Activated naive CD4-positive, alpha-beta T cell treated with anti-CD3 and anti-CD28 coated beads, Interleukin-2, amount 10 ng/mL, durations not matched to agents 7 days and 5 days (primary cell): ENCODE results near the gene MALRD1.

Experiments used
- CTCF ChIA-PET: fragments of 350-600 bp; sonication (Branson Sonifier 250); formaldehyde crosslinking; loops from one replicate; lab custom pipeline; 2021; ENCODE audit warnings: antibody characterized with exemption; lab: Charles Lee
- DNase-seq: peaks from one replicate; pipeline ENCODE4 v3.0.0-alpha.2; 2020
- H3K27ac Mint-ChIP-seq: one replicate; pipeline ENCODE4 v1.8.0; 2021; ENCODE audit warnings: mild to moderate bottlenecking, moderate library complexity, mixed read lengths
- H3K27me3 Mint-ChIP-seq: one replicate; pipeline ENCODE4 v1.8.0; 2021; ENCODE audit warnings: mild to moderate bottlenecking, mixed read lengths
- H3K36me3 Mint-ChIP-seq: one replicate; pipeline ENCODE4 v1.8.0; 2021; ENCODE audit warnings: mixed read lengths
- H3K4me1 Mint-ChIP-seq: one replicate; pipeline ENCODE4 v1.8.0; 2021; ENCODE audit warnings: mixed read lengths
- H3K4me3 Mint-ChIP-seq: one replicate; pipeline ENCODE4 v1.8.0; 2021; ENCODE audit warnings: mild to moderate bottlenecking, moderate library complexity, mixed read lengths
- H3K9me3 Mint-ChIP-seq: one replicate; pipeline ENCODE4 v1.8.0; 2021; ENCODE audit warnings: mixed read lengths

Gene MALRD1

GRCh38 chr10:19416164-19416563 lies 367.6 kb downstream of the MALRD1 start:
- Mint-ChIP-seq H3K9me3 (peaks cover 7% of the 10 kb centered on the region), H3K27ac (no peak overlapping the region), H3K27me3 (no peaks in the 10 kb centered on the region), H3K4me3 (no peak overlapping the region), H3K36me3 (no peaks in the 10 kb centered on the region), H3K4me1 (no peaks in the 10 kb centered on the region)
- no peak for DNase-seq
- CTCF ChIA-PET, result no interaction called here

- Mint-ChIP-seq H3K27me3 (no peaks in the 10 kb centered on the region), H3K9me3 (peaks cover 7% of the 10 kb centered on the region), H3K4me3 (no peak overlapping the region), H3K36me3 (no peaks in the 10 kb centered on the region), H3K4me1 (no peaks in the 10 kb centered on the region), H3K27ac (no peak overlapping the region)
- DNase-seq, result no peak
- CTCF ChIA-PET, result no interaction called here
Observed at GRCh38 chr10:19417740-19418139, 369.1 kb downstream of the MALRD1 start.

- H3K27ac Mint-ChIP-seq, result no peak overlapping the region
- DNase-seq, result no peak
- CTCF ChIA-PET, result no interaction called here
- no peaks in the 10 kb centered on the region for H3K36me3 Mint-ChIP-seq
- no peaks in the 10 kb centered on the region for H3K4me1 Mint-ChIP-seq
- H3K9me3 Mint-ChIP-seq, result peaks cover 11% of the 10 kb centered on the region
- H3K27me3 Mint-ChIP-seq, result no peaks in the 10 kb centered on the region
- no peak overlapping the region for H3K4me3 Mint-ChIP-seq
Observed at GRCh38 chr10:19421674-19422073, 373.1 kb downstream of the MALRD1 start.

- Mint-ChIP-seq H3K27ac (no peak overlapping the region), H3K4me1 (no peaks in the 10 kb centered on the region), H3K36me3 (no peaks in the 10 kb centered on the region), H3K9me3 (peaks cover 12% of the 10 kb centered on the region), H3K27me3 (no peaks in the 10 kb centered on the region), H3K4me3 (no peak overlapping the region)
- no peak for DNase-seq
- CTCF ChIA-PET, result no interaction called here
Observed at GRCh38 chr10:19426034-19426433, 377.4 kb downstream of the MALRD1 start.

GRCh38 chr10:19431622-19432351 lies 383.2 kb downstream of the MALRD1 start:
- CTCF ChIA-PET, result no interaction called here
- no peaks in the 10 kb centered on the region for H3K4me1 Mint-ChIP-seq
- no peak overlapping the region for H3K27ac Mint-ChIP-seq
- H3K4me3 Mint-ChIP-seq, result no peak overlapping the region
- H3K27me3 Mint-ChIP-seq, result no peaks in the 10 kb centered on the region
- peaks cover 12% of the 10 kb centered on the region for H3K9me3 Mint-ChIP-seq
- DNase-seq, result no peak
- no peaks in the 10 kb centered on the region for H3K36me3 Mint-ChIP-seq

- Mint-ChIP-seq H3K9me3 (no peaks in the 10 kb centered on the region), H3K4me3 (no peak overlapping the region), H3K27me3 (no peaks in the 10 kb centered on the region), H3K4me1 (no peaks in the 10 kb centered on the region), H3K36me3 (no peaks in the 10 kb centered on the region), H3K27ac (no peak overlapping the region)
- no peak for DNase-seq
- CTCF ChIA-PET, result no interaction called here
Observed at GRCh38 chr10:19449860-19450259, 401.3 kb downstream of the MALRD1 start.

- CTCF ChIA-PET, result no interaction called here
- no peak for DNase-seq
- H3K4me3 Mint-ChIP-seq, result no peak overlapping the region
- H3K27ac Mint-ChIP-seq, result no peak overlapping the region
- H3K4me1 Mint-ChIP-seq, result no peaks in the 10 kb centered on the region
- no peaks in the 10 kb centered on the region for H3K9me3 Mint-ChIP-seq
- H3K36me3 Mint-ChIP-seq, result no peaks in the 10 kb centered on the region
- H3K27me3 Mint-ChIP-seq, result no peaks in the 10 kb centered on the region
Observed at GRCh38 chr10:19451356-19451755, 402.8 kb downstream of the MALRD1 start.

DNA sequence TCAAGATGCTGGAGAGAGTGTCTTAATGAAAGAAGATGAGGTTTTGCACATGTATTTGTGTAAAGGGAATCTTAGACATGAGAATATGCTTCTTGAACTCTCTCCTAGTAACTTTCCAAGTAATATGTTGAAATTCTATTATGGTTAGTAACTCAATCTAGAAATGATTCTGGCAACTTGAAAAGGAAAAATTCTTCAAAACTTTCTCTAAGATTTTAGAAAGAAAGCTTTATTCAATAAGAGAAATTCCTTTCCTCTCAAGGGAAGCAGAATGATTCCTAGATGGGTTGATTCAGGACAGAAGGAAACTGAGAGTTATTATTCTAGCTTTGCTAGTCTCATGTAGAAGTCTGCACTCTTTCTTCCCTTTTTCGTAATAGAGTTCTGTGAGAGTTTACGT lies 403.3 kb downstream of the MALRD1 start:
- CTCF ChIA-PET, result no interaction called here
- Mint-ChIP-seq H3K9me3 (no peaks in the 10 kb centered on the region), H3K27ac (no peak overlapping the region), H3K27me3 (no peaks in the 10 kb centered on the region), H3K4me1 (no peaks in the 10 kb centered on the region), H3K36me3 (no peaks in the 10 kb centered on the region), H3K4me3 (no peak overlapping the region)
- no peak for DNase-seq

DNA sequence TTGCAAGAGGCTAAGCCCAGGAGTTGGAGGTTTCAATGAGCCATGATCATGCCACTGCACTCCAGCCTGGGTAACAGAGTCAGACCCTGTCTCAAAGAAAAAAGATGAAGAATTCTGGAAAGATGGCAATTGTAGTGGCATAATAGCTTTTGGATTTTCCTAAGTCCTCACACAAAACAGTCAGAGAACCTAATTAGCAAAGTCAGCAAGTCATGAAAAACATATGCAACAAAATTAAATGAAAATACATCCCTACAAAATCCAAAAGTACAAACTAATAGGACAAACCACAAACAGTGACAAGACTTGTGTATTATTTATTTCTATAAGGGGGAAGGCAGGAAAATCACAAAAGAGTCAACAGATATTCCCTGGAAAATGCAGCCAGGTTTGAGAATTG lies 405.4 kb downstream of the MALRD1 start:
- Mint-ChIP-seq H3K4me1 (no peaks in the 10 kb centered on the region), H3K4me3 (no peak overlapping the region), H3K9me3 (no peaks in the 10 kb centered on the region), H3K36me3 (no peaks in the 10 kb centered on the region), H3K27me3 (no peaks in the 10 kb centered on the region), H3K27ac (no peak overlapping the region)
- CTCF ChIA-PET, result no interaction called here
- DNase-seq, result no peak

GRCh38 chr10:19461588-19461987 lies 413.0 kb downstream of the MALRD1 start:
- CTCF ChIA-PET, result no interaction called here
- no peak overlapping the region for H3K27ac Mint-ChIP-seq
- H3K4me1 Mint-ChIP-seq, result no peaks in the 10 kb centered on the region
- DNase-seq, result no peak
- H3K36me3 Mint-ChIP-seq, result no peaks in the 10 kb centered on the region
- H3K4me3 Mint-ChIP-seq, result no peak overlapping the region
- peaks cover 6% of the 10 kb centered on the region for H3K9me3 Mint-ChIP-seq
- H3K27me3 Mint-ChIP-seq, result no peaks in the 10 kb centered on the region

- Mint-ChIP-seq H3K4me3 (no peak overlapping the region), H3K9me3 (peaks cover 7% of the 10 kb centered on the region), H3K36me3 (no peaks in the 10 kb centered on the region), H3K27ac (no peak overlapping the region), H3K4me1 (no peaks in the 10 kb centered on the region), H3K27me3 (no peaks in the 10 kb centered on the region)
- DNase-seq, result no peak
- CTCF ChIA-PET, result no interaction called here
Observed at GRCh38 chr10:19466709-19467108, 418.1 kb downstream of the MALRD1 start.

DNA sequence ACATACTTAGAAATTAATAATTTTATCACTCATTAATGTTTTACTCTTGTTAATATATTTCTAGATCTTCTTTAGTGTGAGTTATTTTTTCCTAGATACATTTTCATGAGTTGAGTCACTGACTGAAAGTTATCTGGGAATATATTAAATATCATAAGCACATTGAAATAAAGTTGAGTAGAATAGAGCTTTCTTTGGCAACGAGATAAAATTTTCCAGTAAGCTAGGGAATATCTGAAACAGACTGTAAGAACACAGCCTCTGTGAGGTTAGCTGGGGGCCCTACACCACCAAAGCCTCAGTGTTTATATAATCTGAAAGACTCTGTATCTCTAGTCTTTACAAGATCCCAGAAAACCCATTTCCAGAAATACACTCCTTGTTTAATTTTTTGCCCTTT lies 419.8 kb downstream of the MALRD1 start:
- DNase-seq, result no peak
- Mint-ChIP-seq H3K27me3 (no peaks in the 10 kb centered on the region), H3K4me1 (no peaks in the 10 kb centered on the region), H3K9me3 (peaks cover 5% of the 10 kb centered on the region), H3K27ac (no peak overlapping the region), H3K4me3 (no peak overlapping the region), H3K36me3 (no peaks in the 10 kb centered on the region)
- CTCF ChIA-PET, result no interaction called here

DNA sequence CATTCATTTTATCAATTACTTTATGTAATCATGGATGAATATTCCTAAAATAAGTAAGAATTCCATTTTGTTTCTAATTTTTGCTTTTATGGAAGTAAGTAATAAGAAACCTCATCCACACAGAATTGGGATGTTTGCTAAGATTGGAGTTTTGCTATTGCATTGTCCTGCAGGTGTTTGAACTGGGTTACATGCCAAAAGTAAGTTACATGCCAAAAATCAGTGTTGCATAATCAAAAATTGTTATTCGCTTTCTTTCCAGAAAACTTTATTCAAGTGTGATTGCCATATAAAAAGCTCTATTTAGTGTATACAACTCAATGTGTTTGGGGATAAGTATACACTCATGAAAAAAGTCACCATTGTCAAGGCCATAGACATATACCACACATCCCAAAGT lies 420.9 kb downstream of the MALRD1 start:
- no peak overlapping the region for H3K4me3 Mint-ChIP-seq
- no peaks in the 10 kb centered on the region for H3K36me3 Mint-ChIP-seq
- no peak overlapping the region for H3K27ac Mint-ChIP-seq
- CTCF ChIA-PET, result no interaction called here
- no peaks in the 10 kb centered on the region for H3K27me3 Mint-ChIP-seq
- DNase-seq, result no peak
- no peaks in the 10 kb centered on the region for H3K4me1 Mint-ChIP-seq
- peaks cover 7% of the 10 kb centered on the region for H3K9me3 Mint-ChIP-seq

GRCh38 chr10:19479854-19480253 lies 431.3 kb downstream of the MALRD1 start:
- CTCF ChIA-PET, result no interaction called here
- Mint-ChIP-seq H3K27ac (no peak overlapping the region), H3K36me3 (no peaks in the 10 kb centered on the region), H3K27me3 (no peaks in the 10 kb centered on the region), H3K4me3 (no peak overlapping the region), H3K4me1 (no peaks in the 10 kb centered on the region), H3K9me3 (peaks cover 7% of the 10 kb centered on the region)
- no peak for DNase-seq

- no peaks in the 10 kb centered on the region for H3K4me1 Mint-ChIP-seq
- H3K27ac Mint-ChIP-seq, result no peak overlapping the region
- no peaks in the 10 kb centered on the region for H3K27me3 Mint-ChIP-seq
- peaks cover 7% of the 10 kb centered on the region for H3K9me3 Mint-ChIP-seq
- DNase-seq, result no peak
- H3K36me3 Mint-ChIP-seq, result no peaks in the 10 kb centered on the region
- no peak overlapping the region for H3K4me3 Mint-ChIP-seq
- CTCF ChIA-PET, result no interaction called here
Observed at GRCh38 chr10:19480353-19480752, 431.8 kb downstream of the MALRD1 start.

DNA sequence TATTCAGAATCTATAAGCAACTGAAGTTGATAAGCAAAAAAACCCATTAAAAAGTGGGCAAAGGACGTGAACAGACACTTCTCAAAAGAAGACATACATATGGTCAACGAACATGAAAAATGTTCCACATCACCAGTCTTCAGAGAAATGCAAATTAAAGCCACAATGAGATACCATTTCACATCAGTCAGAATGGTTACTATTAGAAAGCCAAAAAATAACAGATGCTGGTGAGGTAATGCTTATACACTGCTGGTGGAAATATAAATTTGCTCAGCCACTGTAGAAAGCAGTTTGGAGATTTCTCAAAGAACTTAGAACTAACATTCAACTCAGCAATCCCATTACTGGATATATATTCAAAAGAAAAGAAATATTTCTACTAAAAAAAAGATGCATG lies 434.8 kb downstream of the MALRD1 start:
- H3K4me1 Mint-ChIP-seq, result no peaks in the 10 kb centered on the region
- H3K4me3 Mint-ChIP-seq, result no peak overlapping the region
- CTCF ChIA-PET, result no interaction called here
- H3K9me3 Mint-ChIP-seq, result peaks cover 9% of the 10 kb centered on the region
- H3K36me3 Mint-ChIP-seq, result no peaks in the 10 kb centered on the region
- no peaks in the 10 kb centered on the region for H3K27me3 Mint-ChIP-seq
- no peak for DNase-seq
- no peak overlapping the region for H3K27ac Mint-ChIP-seq
